Left colon (tissue), 2 donors: ENCODE measurements around the gene EMC10. TPM values are rescaled to one million over a fixed set of nuclear protein-coding genes. Genes with fewer than 3 reads are reported as not detected.

Experiments
- ATAC-seq: fragments of 200-7000 bp; cut with Tn5 transposase; one replicate; pipeline ENCODE4 v1.9.1; 2020; ENCODE audit warnings: mild to moderate bottlenecking, moderate library complexity
- DNase-seq, 2 donors: peaks; one replicate each; pipeline ENCODE4 v3.0.0-alpha.2; 2020
- intact Hi-C, 2 donors: fragments of 100-400 bp; cut with DNase I in 1 of 2; cut with micrococcal nuclease in 1 of 2; formaldehyde crosslinking; loops; one replicate each; pipeline versions ENCODE4 v1.11.2 to v1.14.0; 2022; cut with DNase I, micrococcal nuclease
- total RNA-seq, 2 donors: library from RNA; stranded (reverse); fragmentation: NEBNext Ultra II Directional; extraction: Animal tissue kit (Norgen Biotek cat#: 25700); gene quantifications; one replicate each; pipeline ENCODE4 v1.2.1, GENCODE V29; 2021
- donor health status: DM: no; HTN: no; CAD: no.
- donor health status: DM: yes; HTN: yes; CAD: no.

Gene EMC10
- total RNA-seq, 2 donors from 2014 or later: 125 to 132 TPM

DNA sequence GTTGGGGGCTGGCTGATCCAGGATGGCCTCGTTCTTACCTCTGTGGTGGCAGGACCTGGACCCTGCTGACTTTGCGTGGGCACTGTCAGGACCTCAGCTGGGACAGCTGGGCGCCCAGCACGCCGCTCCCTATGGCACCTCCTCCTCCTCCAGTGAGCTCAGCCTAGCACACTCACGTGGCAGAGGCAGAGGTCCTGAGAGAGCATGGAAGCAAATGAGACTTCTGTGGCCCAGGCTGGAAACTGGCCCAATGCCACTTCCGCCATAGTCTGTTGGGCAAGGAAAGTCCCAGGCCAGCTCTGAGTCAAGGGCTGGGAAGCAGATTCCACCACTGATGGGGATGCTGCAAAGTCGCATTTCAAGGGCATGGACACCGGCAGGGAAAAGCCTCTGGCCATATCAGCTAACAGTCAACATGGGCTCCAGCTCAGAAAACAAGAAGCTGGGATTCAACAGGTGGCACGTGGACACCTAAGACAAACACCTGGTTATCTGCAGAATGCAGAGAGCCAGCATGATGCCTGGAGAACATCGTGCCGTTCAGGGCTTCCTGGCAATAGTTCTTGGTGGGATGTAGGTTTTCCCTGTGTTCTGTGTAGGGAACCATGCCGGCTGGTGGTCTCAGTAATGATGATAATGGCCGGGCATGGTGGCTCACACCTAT is 26.9 kb upstream of the EMC10 start:
- ATAC-seq (no peak), DNase-seq (no peak)
- intact Hi-C loops: no loop called here

DNA sequence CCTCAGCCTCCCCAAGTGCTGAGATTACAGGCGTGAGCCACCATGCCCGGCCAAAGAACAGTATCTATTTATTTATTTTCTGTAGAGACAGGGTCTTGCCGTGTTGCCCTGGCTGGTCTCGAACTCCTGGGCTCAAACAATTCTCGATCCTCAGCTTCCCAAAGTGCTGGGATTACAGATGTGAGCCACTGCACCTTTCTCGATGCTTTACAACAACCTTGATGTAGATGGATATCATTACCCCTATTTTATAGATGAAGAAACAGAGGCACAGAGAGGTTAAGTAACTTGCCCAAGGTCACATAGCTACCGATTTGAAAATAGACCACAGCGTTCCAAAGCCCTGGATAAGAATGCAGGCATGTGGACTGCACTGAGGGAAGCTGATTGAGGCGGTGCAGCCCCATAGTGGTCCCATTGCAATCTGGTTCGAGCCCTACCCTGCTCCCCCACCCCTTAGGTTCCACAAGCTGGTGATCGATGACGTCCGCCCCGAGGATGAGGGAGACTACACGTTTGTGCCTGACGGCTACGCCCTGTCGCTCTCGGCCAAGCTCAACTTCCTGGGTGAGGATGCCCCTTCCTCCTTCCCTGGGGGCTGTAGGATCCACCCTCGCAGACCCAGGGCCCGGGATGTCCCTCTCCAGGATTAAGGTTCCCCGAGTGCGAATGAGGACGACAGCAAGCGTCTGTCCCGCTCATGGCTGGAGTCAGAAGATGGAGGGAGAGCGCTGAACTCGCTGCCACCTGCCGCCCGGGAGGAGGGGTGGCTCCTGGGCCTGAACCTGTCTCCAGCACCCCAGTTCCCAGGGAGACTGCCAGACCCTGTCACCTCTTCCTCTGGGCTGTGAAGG is 25.7 kb upstream of the EMC10 start:
- intact Hi-C loops: no loop called here
- no peak for ATAC-seq
- DNase-seq: no peak

DNA sequence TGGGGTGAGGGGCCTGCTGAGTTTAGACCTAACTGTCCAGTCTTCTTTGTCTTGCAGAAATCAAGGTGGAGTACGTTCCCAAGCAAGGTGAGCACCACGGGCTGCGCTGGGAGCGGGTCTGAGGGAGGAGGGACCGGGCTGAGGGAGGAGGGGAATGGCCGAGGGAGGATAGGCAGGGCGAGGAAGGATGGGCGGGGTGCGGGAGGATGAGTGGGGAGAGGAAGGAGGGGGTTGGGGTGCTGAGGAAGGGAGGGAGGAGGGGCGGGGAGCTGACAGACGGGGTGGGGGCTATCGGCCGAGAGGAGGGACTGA is 25.1 kb upstream of the EMC10 start:
- intact Hi-C loops: no loop called here
- ATAC-seq (no peak), DNase-seq (no peak)

DNA sequence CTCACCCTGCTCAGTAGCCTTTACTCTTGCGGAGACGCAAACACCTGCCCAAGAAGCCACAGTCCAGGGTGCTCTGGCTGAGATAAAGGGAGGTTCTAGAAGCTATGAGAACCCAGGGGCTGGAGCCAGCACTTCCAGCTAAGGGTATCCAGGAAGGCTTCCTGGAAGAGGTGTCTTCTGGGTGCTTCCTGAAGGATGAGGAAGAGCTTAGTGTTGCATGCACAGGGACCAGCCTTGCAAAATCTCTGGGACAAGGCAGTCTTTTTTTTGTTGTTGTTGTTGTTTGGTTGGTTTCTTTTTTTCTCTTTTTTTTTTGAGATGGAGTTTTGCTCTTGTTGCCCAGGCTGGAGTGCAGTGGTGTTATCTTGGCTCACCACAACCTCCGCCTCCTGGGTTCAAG is 23.1 kb upstream of the EMC10 start:
- intact Hi-C loops: no loop called here
- ATAC-seq: no peak

DNA sequence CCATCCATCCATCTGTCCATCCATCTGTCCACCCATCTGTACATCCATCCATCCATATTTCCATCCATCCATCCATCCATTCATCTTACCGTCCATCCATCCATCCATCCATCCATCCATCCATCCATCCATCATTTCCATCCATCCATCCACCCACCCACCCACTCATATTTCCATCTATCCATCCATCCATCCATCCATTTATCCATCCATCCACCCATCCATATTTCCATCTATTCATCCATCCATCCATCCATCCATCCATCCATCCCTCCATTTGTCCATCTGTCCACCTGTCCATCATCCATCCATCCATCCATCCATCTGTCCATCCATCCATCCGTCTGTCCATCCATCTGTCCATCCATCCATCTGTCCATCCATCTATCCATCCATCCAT is 20.3 kb upstream of the EMC10 start:
- no peak for ATAC-seq

More for the DNA sequence above, 23.1 kb upstream of the EMC10 start:
- DNase-seq: no peak

DNA sequence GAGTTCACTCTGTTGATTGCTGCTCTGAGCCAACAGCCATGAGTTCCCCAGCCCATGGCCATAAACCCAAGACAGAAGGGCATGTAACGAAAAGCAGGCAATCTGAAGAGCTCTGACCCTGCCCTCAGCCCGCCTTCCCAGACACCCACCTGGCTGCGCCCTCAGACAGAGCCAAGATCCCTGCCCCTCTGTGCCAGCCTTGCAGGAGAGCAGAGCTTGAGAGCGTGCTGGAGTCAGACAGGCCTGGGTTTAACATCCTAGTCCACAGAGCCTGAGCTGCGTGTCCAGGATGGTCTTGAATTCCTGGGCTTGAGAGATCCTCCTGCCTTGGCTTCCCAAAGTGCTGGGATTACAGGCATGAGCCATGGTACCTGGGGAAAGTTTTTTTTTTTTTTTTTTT is 19.0 kb upstream of the EMC10 start:
- DNase-seq (no peak), ATAC-seq (no peak)
- intact Hi-C loops: no loop called here

More for the DNA sequence above, 20.3 kb upstream of the EMC10 start:
- intact Hi-C loops: no loop called here
- no peak for DNase-seq

DNA sequence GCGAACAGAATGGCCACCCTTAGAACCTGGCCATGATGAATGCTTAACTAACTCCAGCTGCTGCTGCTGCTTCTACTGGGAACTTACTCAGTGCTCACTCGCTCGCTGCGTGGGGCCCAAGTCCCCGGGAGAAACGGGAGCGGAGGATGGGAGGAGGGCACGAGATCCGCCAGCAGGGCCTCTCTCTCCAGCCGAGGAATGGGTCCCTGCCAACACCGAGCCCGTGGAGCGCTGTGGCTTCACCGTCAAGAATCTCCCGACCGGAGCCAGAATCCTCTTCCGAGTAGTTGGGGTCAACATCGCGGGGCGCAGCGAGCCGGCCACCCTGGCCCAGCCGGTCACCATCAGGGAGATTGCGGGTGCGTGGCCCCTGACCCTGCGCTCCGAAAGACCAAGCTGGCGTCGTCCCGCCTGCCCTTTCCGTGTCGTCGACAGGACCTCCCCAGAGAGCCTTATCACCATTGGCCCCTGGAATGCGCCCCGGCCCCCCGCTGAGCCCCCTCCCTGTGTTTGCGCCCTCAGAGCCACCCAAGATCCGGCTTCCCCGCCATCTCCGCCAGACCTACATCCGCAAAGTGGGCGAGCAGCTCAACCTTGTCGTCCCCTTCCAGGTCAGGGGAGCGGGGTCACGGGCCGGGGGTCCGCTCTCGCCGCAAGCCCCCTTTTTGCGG is 17.8 kb upstream of the EMC10 start:
- intact Hi-C loops: no loop called here
- DNase-seq (no peak), ATAC-seq (no peak)

DNA sequence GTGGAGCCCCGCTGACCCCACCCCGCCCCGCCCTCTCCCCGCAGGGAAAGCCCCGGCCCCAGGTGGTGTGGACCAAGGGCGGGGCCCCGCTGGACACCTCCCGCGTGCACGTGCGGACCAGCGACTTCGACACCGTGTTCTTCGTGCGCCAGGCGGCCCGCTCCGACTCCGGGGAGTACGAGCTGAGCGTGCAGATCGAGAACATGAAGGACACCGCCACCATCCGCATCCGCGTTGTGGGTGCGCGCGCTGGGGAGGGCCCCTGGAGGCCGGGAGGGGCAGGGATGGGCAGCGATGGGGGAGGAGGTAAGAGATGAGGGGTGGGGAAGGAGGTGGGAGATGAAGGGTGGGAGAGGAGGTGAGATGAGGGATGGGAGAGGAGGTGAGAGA is 17.2 kb upstream of the EMC10 start:
- intact Hi-C loops: no loop called here
- DNase-seq (no peak), ATAC-seq (no peak)

DNA sequence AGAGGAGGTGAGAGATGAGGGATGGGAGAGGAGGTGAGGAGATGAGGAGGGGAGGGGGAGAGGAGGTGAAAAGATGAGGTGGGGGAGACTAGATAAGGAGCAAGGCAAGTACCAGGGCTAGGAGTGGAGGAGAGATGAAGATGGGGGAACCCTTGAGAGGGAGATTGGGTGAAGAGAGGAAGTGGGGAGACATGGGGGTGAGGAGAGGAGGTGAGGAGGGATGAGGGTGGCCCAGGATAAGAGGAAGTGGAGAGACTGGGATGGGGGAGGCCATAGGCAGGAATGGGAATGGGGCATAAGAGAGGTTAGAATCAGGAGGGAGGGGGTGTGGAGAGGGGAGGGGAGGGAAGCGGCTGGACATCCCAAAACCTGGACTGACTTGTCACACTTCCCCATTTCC is 16.7 kb upstream of the EMC10 start:
- DNase-seq (no peak), ATAC-seq (no peak)
- intact Hi-C loops: loop anchor here in 1 of 2 donors (10.0 kb wide), 1 partner anchor 95 kb away; the partner anchor contains the start of gene NAPSA

DNA sequence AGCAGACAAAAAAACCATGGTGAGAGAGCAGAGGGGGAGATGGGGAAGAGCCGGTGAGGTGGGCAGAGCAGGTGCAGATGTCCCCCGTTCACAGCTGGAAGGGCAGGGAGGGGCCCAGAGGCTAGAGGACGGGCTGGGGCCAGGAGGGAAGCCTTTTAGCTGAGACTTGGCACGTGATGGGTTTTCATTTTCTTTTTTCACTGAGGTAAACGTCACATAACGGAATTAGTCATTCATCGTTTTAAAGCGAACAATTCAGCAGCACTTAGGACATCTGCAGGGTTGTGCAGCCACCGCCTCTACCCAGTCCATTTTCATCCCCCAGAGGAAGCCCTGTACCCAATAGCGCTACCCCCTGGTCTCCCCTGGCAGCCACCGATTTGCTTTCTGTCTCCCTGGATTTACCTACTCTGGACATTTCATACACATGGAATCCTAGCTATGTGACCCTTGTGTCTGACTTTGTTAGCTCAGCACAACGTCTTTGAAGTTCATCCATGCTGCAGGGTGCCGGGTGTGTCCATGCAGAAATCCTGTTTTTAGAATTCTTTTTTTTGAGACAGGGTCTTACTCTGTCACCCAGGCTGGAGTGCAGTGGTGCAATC is 16.0 kb upstream of the EMC10 start:
- DNase-seq: no peak
- intact Hi-C loops: loop anchor here in 1 of 2 donors (10.0 kb wide), 1 partner anchor 95 kb away; the partner anchor contains the start of gene NAPSA
- ATAC-seq: no peak

DNA sequence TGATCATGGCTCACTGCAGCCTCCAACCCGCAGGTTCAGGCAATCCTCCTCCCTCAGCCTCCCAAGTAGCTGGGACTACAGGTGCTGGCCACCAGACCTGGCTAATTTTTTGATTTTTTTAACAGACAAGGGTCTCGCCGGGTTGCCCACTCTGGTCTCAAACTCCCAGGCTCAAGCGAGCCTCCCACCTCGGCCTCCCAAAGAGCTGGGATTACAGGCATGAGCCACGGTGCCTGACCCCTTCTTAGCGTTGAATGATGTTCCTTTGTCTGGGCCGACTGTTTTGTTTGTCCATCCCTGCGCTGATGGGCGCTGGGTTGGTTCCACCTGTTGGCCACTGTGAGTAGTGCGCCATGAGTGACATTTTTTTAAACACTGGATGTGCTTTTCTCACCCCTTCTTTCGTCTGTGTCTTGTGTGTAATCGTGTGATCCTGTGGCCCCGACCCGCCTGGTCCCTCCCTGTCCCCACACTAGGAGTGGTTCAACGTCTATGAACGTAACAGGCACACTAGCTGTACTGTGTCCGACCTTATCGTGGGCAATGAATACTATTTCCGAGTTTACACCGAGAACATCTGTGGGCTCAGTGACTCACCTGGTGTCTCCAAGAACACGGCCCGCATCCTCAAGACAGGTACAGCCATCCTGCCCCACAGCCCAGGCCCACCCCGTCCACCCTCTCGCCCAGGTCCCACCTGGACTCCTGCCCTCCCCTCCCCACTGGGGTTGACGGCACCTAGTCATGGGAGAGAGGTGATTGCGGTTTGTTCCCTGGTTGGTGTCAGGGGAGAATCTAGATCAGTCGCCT is 15.0 kb upstream of the EMC10 start:
- intact Hi-C loops: loop anchor here in 1 of 2 donors (10.0 kb wide), 1 partner anchor 96 kb away; the partner anchor contains the start of gene NAPSA
- ATAC-seq: peak; percentile 81
- peak in 1 of 2 donors; percentile 71 for DNase-seq

DNA sequence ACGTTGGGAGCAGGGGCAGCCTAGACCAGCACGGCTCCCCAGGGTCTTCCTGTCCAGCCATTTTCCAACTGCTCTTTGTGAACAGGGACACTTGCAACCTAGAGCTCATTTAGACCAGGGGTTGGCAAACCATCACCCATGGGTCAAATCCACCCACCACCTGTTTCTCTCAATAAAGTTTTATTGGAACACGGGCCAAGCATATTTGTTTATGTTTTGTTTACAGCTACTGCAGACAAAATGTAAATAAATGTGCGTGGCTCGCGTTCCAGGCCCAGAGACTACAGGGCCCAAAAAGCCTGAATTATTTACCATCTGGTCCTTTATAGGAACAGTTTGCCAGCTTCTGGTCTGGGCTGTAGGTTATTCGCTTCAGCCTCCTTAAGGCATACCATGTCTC is 13.3 kb upstream of the EMC10 start:
- ATAC-seq (no peak), DNase-seq (no peak)
- intact Hi-C loops: loop anchor here in 1 of 2 donors (10.0 kb wide), 1 partner anchor 98 kb away; the partner anchor contains the start of gene NAPSA

DNA sequence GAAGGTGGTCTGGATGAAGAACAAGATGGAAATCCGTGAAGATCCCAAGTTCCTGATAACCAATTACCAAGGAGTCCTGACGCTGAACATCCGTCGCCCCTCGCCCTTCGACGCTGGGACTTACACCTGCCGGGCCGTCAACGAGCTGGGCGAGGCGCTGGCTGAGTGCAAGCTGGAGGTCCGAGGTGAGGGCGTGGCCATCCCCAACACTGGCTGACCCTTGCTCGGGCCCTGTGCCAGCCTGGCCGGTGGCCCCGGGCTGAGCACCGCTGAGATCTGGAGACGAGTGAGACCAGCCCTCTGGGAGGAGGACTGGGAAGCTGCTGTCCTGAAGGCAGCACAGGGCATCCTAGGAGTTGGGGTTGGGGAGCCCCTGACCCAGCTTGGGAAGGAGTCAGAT is 12.0 kb upstream of the EMC10 start:
- DNase-seq (no peak), ATAC-seq (no peak)
- intact Hi-C loops: loop anchor here in 1 of 2 donors (10.0 kb wide), 1 partner anchor 100 kb away; the partner anchor contains the start of gene NAPSA

DNA sequence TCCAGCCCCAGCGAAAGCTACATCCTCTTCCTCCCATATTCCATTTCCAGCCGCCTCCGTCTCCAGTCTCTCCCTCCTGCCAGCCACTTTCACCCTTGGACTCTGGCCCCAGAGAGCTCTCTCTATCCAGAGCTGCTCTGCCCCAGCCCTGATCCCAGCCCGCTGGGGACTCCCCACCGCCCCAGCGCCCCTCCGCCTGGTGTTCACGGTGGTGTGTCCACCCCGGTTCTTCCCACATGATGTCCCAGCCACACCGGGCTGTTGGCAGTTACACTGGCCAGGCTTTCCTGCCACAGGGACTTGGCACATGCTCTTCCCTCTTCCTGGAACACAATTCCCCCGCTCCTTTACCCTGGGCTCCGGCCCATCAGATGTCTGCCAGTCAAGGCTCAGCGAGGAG is 11.3 kb upstream of the EMC10 start:
- intact Hi-C loops: loop anchor here in 1 of 2 donors (10.0 kb wide), 1 partner anchor 100 kb away; the partner anchor contains the start of gene NAPSA
- DNase-seq: no peak
- peak; percentile 46 for ATAC-seq

DNA sequence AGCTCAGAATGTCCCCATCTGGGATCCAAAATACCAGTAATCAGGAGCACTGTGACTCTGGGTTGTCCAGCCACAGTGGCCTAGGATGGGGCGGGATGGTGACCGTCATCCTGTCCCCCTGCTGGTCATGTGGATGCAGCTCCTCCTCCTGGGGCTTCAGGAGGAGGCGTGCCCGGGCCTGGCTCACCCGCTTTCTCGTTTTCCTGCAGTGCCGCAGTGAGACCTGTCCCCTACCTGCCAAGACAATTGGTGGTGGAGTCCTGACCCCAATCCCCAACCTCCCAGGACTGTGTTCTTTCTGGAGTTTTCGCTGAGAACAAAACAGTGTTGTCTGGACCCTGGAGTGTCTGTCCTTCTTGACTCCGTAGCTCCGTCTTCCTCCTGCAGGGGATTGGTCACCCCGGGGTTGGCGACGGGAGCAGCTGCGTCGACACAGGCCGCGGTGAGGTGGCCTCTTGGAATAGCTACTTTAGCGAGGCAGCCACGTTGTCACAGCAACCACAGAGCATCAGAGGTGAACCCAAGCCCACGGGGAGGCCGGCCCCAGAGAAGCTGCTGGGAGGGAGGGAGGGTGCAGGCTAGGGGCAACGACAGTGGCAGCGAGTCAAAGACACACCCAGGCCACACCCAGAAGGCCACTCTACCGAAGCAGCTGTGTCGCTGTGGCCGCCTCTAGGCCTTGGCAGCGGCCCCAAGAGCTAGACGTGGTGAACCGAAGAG is 10.2 kb upstream of the EMC10 start:
- ATAC-seq: peak; percentile 91
- DNase-seq: peak; percentile 67 to 77
- intact Hi-C loops: loop anchor here in 1 of 2 donors (10.0 kb wide), 1 partner anchor 101 kb away; the partner anchor contains the start of gene NAPSA

DNA sequence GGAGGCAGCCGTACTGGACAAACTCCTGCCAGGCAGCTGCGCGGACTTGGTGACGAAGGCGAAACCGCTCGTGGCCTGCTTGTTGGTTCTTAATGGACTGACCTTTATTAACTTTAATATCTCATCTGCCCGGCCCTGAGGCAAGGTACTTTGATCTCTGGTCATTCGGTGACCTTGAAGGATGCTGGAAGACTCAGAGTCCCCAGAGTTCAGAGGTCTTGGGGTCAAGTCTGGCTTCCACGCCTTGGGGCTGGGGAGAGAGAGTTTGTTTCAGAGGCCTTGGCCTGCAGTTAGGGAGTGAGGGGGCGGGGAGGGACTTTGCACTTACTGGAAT is 9.6 kb upstream of the EMC10 start:
- DNase-seq (no peak), ATAC-seq (peak; percentile 14)
- intact Hi-C loops: loop anchor here in 1 of 2 donors (10.0 kb wide), 1 partner anchor 102 kb away; the partner anchor contains the start of gene NAPSA

DNA sequence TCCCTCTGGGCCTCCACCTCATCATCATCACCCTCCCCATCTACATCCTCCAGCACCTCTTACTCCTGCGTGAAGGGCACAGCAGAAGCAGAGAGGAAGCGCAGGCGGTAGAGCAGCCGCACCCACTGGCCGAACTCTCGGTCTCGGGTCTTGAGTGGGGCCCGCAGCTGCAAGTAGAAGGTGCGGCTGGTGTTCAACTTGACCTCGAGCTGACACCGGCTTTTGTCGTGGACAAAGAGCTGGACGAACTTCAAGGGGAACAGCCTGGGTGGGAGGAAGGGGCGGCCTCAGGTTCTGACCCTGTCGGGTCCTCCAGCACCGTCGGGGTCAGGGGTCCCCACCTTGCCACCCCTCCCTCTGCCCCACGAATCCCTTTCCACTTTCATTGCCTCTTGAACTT is 8.7 kb upstream of the EMC10 start:
- DNase-seq (no peak), ATAC-seq (no peak)
- intact Hi-C loops: loop anchor here in 1 of 2 donors (10.0 kb wide), 1 partner anchor 103 kb away; the partner anchor contains the start of gene NAPSA
